Fibroblast of lung (primary cell): ENCODE data around the gene TRPV2. TPM values are rescaled to one million over a fixed set of nuclear protein-coding genes. Genes with fewer than 3 reads are reported as not detected.

Experiments used
- DNase-seq, 2 donors: peaks; one replicate each; pipeline versions ENCODE4 v3.0.0 to v3.0.0-alpha.2; 2010; ENCODE audit warnings: low read depth in 2 of 2
- H2AFZ ChIP-seq: 2 replicates; pipeline ENCODE4 v1.5.1; 2012; ENCODE audit warnings: low read length, control low read depth, inconsistent platforms
- H3K27ac ChIP-seq: 2 replicates; pipeline ENCODE4 v1.5.1; 2011; ENCODE audit warnings: low read length, control low read depth; ENCODE audit not compliant: insufficient read depth
- H3K27me3 ChIP-seq: 2 replicates; pipeline ENCODE4 v1.5.1; 2011; ENCODE audit warnings: mild to moderate bottlenecking, low read length; ENCODE audit not compliant: control insufficient read depth, insufficient read depth
- H3K36me3 ChIP-seq: 2 replicates; pipeline ENCODE4 v1.5.1; 2011; ENCODE audit warnings: low read length; ENCODE audit not compliant: control insufficient read depth, insufficient read depth
- H3K4me1 ChIP-seq: 2 replicates; pipeline ENCODE4 v1.5.1; 2011; ENCODE audit warnings: low read length; ENCODE audit not compliant: control insufficient read depth, insufficient read depth; ENCODE audit errors: extremely low read depth
- H3K4me2 ChIP-seq: 2 replicates; pipeline ENCODE4 v1.5.1; 2011; ENCODE audit warnings: low read length, control low read depth; ENCODE audit not compliant: insufficient read depth; ENCODE audit errors: extremely low read depth
- H3K4me3 ChIP-seq, 4 experiments: fragments of 200-600 bp in 1 of 4; sonication (generic) in 1 of 4; replicated peaks in 1 of 4; 2 replicates each; pipeline ENCODE4 v1.5.1; 2011 to 2016; ENCODE audit warnings: low read length in 4 of 4, low read depth in 3 of 4, mild to moderate bottlenecking in 3 of 4, control low read depth in 2 of 4, inconsistent platforms in 1 of 4, mixed read lengths in 1 of 4; ENCODE audit not compliant: insufficient read depth in 1 of 4; ENCODE audit errors: control extremely low read depth in 1 of 4
- H3K79me2 ChIP-seq: 2 replicates; pipeline ENCODE4 v1.5.1; 2012; ENCODE audit warnings: mild to moderate bottlenecking, low read length, inconsistent platforms; ENCODE audit not compliant: control insufficient read depth, insufficient read depth
- H3K9ac ChIP-seq: 2 replicates; pipeline ENCODE4 v1.5.1; 2011; ENCODE audit warnings: mild to moderate bottlenecking, low read length, control low read depth; ENCODE audit not compliant: insufficient read depth
- H3K9me3 ChIP-seq: 2 replicates; pipeline ENCODE4 v1.5.1; 2012; ENCODE audit warnings: low read depth, low read length; ENCODE audit not compliant: control insufficient read depth, insufficient read depth
- H4K20me1 ChIP-seq: 2 replicates; pipeline ENCODE4 v1.5.1; 2011; ENCODE audit warnings: low read length; ENCODE audit not compliant: control insufficient read depth, insufficient read depth; ENCODE audit errors: extremely low read depth
- EZH2 ChIP-seq: IDR thresholded peaks from 2 replicates; pipeline ENCODE4 v1.5.1; 2012; ENCODE audit warnings: low read length, control low read depth, mild to moderate bottlenecking; ENCODE audit errors: missing control alignments
- polyA plus RNA-seq, 2 donors: library from polyadenylated mRNA; depleted of rRNA in 1 of 2; stranded (reverse) in 1 of 2; unstranded in 1 of 2; fragments of >200 nt; gene quantifications; 2 replicates each; pipeline ENCODE4 v1.2.1, GENCODE V29; 2011 to 2012; ENCODE audit warnings: missing spikeins in 1 of 2
- total RNA-seq: library from RNA; depleted of rRNA; stranded (reverse); fragments of >200 nt; gene quantifications from 2 replicates; pipeline ENCODE4 v1.2.1, GENCODE V29; 2014
- TF ChIP-seq, protein P1 (sequence below), 2 donors: IDR thresholded peaks in 1 of 2; conservative IDR thresholded peaks in 1 of 2; 1 replicate in 1 of 2; 2 replicates in 1 of 2; pipeline ENCODE4 v1.5.1; 2011 to 2012; ENCODE audit warnings: low read length in 2 of 2, control low read depth in 1 of 2, inconsistent platforms in 1 of 2, low read depth in 1 of 2, mild to moderate bottlenecking in 1 of 2

The TRPV2 gene
- total and polyA plus RNA-seq, 2 donors (not counting 1 experiment from before 2014, with no cell fraction given): 68.6 to 74.5 TPM

DNA sequence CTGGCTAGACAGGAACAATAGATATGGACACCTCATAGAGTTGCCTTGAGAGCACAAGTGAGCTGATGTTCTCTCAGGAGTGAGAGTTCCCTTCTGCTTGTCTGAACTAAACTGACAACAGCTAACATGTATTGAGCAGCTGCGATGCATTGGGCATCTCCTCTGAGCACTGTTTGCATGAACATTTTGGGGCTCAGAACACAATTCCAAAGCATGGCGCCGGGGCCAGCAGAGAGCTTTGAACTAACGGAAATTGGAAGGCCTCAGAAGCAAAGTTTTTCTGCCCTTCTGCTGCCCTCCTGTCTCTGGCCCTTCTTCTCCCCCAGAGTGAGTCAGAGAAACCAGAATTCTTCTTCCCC is 38.1 kb downstream of the TRPV2 start:
- no peak overlapping the region for H3K9ac ChIP-seq
- no peak overlapping the region for H2AFZ ChIP-seq
- H3K4me1 ChIP-seq: no peaks in the 10 kb centered on the region
- no peaks in the 10 kb centered on the region for H3K9me3 ChIP-seq
- H4K20me1 ChIP-seq: no peaks in the 10 kb centered on the region
- no peak overlapping the region for H3K4me2 ChIP-seq
- peaks cover 3% of the 10 kb centered on the region for H3K36me3 ChIP-seq
- H3K27ac ChIP-seq: no peak overlapping the region
- no peaks in the 10 kb centered on the region for H3K79me2 ChIP-seq
- no peak overlapping the region for H3K4me3 ChIP-seq
- no peaks in the 10 kb centered on the region for H3K27me3 ChIP-seq
- TF ChIP-seq, protein P1, sequence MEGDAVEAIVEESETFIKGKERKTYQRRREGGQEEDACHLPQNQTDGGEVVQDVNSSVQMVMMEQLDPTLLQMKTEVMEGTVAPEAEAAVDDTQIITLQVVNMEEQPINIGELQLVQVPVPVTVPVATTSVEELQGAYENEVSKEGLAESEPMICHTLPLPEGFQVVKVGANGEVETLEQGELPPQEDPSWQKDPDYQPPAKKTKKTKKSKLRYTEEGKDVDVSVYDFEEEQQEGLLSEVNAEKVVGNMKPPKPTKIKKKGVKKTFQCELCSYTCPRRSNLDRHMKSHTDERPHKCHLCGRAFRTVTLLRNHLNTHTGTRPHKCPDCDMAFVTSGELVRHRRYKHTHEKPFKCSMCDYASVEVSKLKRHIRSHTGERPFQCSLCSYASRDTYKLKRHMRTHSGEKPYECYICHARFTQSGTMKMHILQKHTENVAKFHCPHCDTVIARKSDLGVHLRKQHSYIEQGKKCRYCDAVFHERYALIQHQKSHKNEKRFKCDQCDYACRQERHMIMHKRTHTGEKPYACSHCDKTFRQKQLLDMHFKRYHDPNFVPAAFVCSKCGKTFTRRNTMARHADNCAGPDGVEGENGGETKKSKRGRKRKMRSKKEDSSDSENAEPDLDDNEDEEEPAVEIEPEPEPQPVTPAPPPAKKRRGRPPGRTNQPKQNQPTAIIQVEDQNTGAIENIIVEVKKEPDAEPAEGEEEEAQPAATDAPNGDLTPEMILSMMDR (conservative IDR thresholded peaks at IDR 0.05 in 1 of 2, IDR thresholded peaks at IDR 0.05 in 1 of 2; ENCODE audit: low read depth in 1 of 2, low read length in 2 of 2): no peak
- TF ChIP-seq EZH2: no peak
- DNase-seq: no peak

DNA sequence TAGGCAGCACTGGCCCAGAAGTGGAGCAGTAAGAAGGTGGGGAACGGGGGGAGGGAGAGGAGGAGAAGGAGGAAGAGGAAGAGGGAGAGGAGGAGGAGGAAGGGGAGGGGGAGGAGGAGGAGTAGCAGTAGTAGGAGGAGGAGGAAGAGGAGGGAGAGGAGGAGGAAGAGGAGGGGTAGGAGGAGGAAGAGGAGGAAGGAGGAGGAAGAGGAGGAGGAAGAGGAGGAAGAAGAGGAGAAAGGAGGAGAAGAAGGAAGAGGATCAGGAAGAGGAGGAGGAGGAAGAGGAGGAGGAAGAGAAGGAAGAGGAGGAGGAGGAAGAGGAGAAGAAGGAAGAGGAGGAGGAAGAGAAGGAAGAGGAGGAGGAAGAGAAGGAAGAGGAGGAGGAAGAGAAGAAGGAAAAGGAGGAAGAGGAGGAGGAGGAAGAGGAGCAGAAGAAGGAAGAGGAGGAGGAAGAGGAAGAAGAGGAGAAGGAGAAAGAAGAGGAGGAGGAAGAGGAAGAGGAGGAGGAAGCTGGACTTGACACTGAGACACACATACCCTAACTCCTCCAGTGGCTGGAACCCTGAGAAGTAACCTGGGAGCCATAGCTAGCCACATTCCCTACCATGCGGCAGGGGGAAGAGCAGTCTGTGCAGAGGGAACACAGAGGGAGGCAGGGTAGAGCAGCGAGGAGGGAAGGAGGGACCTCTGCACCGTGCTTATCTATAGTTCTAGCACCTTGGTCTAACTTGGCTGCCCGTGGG is 40.8 kb downstream of the TRPV2 start:
- Histone ChIP-seq H3K9me3 (no peaks in the 10 kb centered on the region), H3K79me2 (no peaks in the 10 kb centered on the region), H3K27me3 (no peaks in the 10 kb centered on the region), H3K27ac (no peak overlapping the region), H3K9ac (no peak overlapping the region), H3K4me1 (no peaks in the 10 kb centered on the region), H3K4me3 (no peak overlapping the region), H3K4me2 (no peak overlapping the region), H4K20me1 (no peaks in the 10 kb centered on the region), H2AFZ (no peak overlapping the region), H3K36me3 (peaks cover 2% of the 10 kb centered on the region)
- DNase-seq: no peak
- TF ChIP-seq, protein P1 (conservative IDR thresholded peaks at IDR 0.05 in 1 of 2, IDR thresholded peaks at IDR 0.05 in 1 of 2; ENCODE audit: low read depth in 1 of 2, low read length in 2 of 2): no peak
- TF ChIP-seq EZH2: no peak

DNA sequence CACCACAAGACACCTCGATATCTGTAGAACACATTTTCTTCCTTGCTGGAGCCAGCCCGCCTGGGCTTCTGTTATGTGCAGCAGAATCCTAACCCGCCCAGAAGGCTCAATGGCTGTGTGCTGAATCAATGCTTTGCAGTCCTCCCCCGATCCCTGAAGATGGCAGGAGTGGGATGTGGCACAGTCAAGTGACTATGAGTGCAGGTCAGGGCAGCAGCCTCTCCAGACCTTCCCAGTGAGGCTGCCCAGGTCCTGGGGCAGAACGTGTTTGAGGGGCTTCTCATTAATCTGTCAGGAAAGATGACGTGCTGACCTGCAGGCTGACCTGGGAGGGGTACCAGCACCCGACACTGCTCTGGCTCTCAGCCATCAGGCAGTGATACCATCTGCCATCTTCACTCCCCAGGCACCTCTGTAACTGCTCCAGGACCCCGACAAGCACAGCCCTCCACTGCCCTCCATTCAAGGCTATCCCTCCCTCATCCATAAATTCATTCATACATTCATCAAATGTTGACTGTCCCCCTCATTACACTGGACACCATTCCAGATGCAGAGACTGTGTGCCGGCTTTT is 41.5 kb downstream of the TRPV2 start:
- H3K9me3 ChIP-seq: no peaks in the 10 kb centered on the region

More for the DNA sequence above, 41.5 kb downstream of the TRPV2 start:
- Histone ChIP-seq H3K9ac (no peak overlapping the region), H3K79me2 (no peaks in the 10 kb centered on the region), H3K4me2 (no peak overlapping the region), H4K20me1 (no peaks in the 10 kb centered on the region), H3K27me3 (no peaks in the 10 kb centered on the region), H2AFZ (no peak overlapping the region), H3K27ac (no peak overlapping the region), H3K4me3 (no peak overlapping the region), H3K4me1 (no peaks in the 10 kb centered on the region), H3K36me3 (peaks cover 2% of the 10 kb centered on the region)
- no peak for DNase-seq
- TF ChIP-seq, protein P1 (conservative IDR thresholded peaks at IDR 0.05 in 1 of 2, IDR thresholded peaks at IDR 0.05 in 1 of 2; ENCODE audit: low read depth in 1 of 2, low read length in 2 of 2): no peak
- no peak for TF ChIP-seq EZH2
